Activated T-cell treated with anti-CD3 and anti-CD28 coated beads, Interleukin-2, amount 50 U/mL, for 72 hours (primary cell): ENCODE data around the gene CELF5. TPM values are rescaled to one million over a fixed set of nuclear protein-coding genes. Genes with fewer than 3 reads are reported as not detected.

Experiments
- ATAC-seq, 2 donors: fragments of 150-1000 bp; cut with Tn5 transposase; replicated peaks in 1 of 2; 2 replicates each; pipeline ENCODE4 v1.10.0; 2021; ENCODE audit warnings: moderate library complexity in 2 of 2, mild to moderate bottlenecking in 1 of 2
- DNase-seq, 2 donors: peaks; one replicate each; pipeline ENCODE4 v3.0.0; 2021 to 2022; ENCODE audit warnings: mixed read lengths in 1 of 2
- H3K27ac Mint-ChIP-seq: one replicate; pipeline ENCODE4 v1.8.0; 2022; ENCODE audit warnings: mild to moderate bottlenecking, moderate library complexity, mixed read lengths
- H3K27me3 Mint-ChIP-seq: one replicate; pipeline ENCODE4 v1.8.0; 2022; ENCODE audit warnings: low read depth, mixed read lengths
- H3K36me3 Mint-ChIP-seq, 2 donors: one replicate each; pipeline ENCODE4 v1.8.0; 2022; ENCODE audit warnings: mixed read lengths in 2 of 2, mild to moderate bottlenecking in 1 of 2; ENCODE audit not compliant: insufficient read depth in 2 of 2
- H3K4me1 Mint-ChIP-seq: one replicate; pipeline ENCODE4 v1.8.0; 2022; ENCODE audit warnings: low read depth, mixed read lengths
- H3K4me3 Mint-ChIP-seq, 2 donors: one replicate each; pipeline ENCODE4 v1.8.0; 2022; ENCODE audit warnings: mild to moderate bottlenecking in 2 of 2, mixed read lengths in 2 of 2, moderate library complexity in 2 of 2
- H3K9me3 Mint-ChIP-seq, 2 donors: one replicate each; pipeline ENCODE4 v1.8.0; 2022; ENCODE audit warnings: mixed read lengths in 2 of 2
- total RNA-seq, 2 donors: library from RNA; stranded (reverse); gene quantifications; one replicate each; pipeline ENCODE4 v1.2.3, GENCODE V29; 2022

The CELF5 gene
- total RNA-seq, 2 donors from 2014 or later: 0.17 to 0.42 TPM

- Mint-ChIP-seq H3K9me3 (peaks cover 2 to 4% of the 10 kb centered on the region in 2 donors), H3K27me3 (peaks cover 35% of the 10 kb centered on the region), H3K27ac (no peak overlapping the region), H3K36me3 (peaks cover 0 to 6% of the 10 kb centered on the region in 2 donors), H3K4me3 (peak overlapping the region in 1 of 2 donors; percentile 20), H3K4me1 (peaks cover 6% of the 10 kb centered on the region)
- no peak for DNase-seq
- no peak for ATAC-seq
Observed at GRCh38 chr19:3269916-3270671, 45.6 kb downstream of the CELF5 start.

- Mint-ChIP-seq H3K4me1 (peaks cover 11% of the 10 kb centered on the region), H3K9me3 (peaks cover 2 to 4% of the 10 kb centered on the region in 2 donors), H3K27ac (no peak overlapping the region), H3K36me3 (peaks cover 0 to 6% of the 10 kb centered on the region in 2 donors), H3K27me3 (peaks cover 35% of the 10 kb centered on the region), H3K4me3 (no peak overlapping the region)
- DNase-seq: peak; percentile 43 to 57
- ATAC-seq: no peak
Observed at GRCh38 chr19:3270902-3271301, 46.4 kb downstream of the CELF5 start.

GRCh38 chr19:3272401-3272931 is 48.0 kb downstream of the CELF5 start:
- no peak for DNase-seq
- Mint-ChIP-seq H3K9me3 (peaks cover 2 to 4% of the 10 kb centered on the region in 2 donors), H3K4me3 (no peak overlapping the region), H3K4me1 (peaks cover 11% of the 10 kb centered on the region), H3K27ac (no peak overlapping the region), H3K36me3 (peaks cover 0 to 6% of the 10 kb centered on the region in 2 donors), H3K27me3 (peaks cover 35% of the 10 kb centered on the region)
- no peak for ATAC-seq

GRCh38 chr19:3272952-3273351 is 48.5 kb downstream of the CELF5 start:
- Mint-ChIP-seq H3K27me3 (peaks cover 35% of the 10 kb centered on the region), H3K4me3 (no peak overlapping the region), H3K36me3 (peaks cover 0 to 6% of the 10 kb centered on the region in 2 donors), H3K9me3 (peaks cover 2 to 4% of the 10 kb centered on the region in 2 donors), H3K4me1 (peaks cover 11% of the 10 kb centered on the region), H3K27ac (no peak overlapping the region)
- DNase-seq (no peak), ATAC-seq (no peak)

GRCh38 chr19:3274245-3274941 is 49.9 kb downstream of the CELF5 start:
- Mint-ChIP-seq H3K27me3 (peaks cover 27% of the 10 kb centered on the region), H3K36me3 (peaks cover 0 to 6% of the 10 kb centered on the region in 2 donors), H3K9me3 (peaks cover 2 to 4% of the 10 kb centered on the region in 2 donors), H3K4me1 (peaks cover 11% of the 10 kb centered on the region), H3K4me3 (peak overlapping the region; percentile 81 to 95), H3K27ac (no peak overlapping the region)
- DNase-seq (no peak), ATAC-seq (no peak)

- Mint-ChIP-seq H3K27me3 (peaks cover 20% of the 10 kb centered on the region), H3K36me3 (peaks cover 0 to 6% of the 10 kb centered on the region in 2 donors), H3K9me3 (peaks cover 2 to 4% of the 10 kb centered on the region in 2 donors), H3K4me1 (peaks cover 11% of the 10 kb centered on the region), H3K4me3 (peak overlapping the region; percentile 81 to 95), H3K27ac (no peak overlapping the region)
- ATAC-seq: peak; percentile 45 to 48
- peak; percentile 24 to 45 for DNase-seq
Observed at GRCh38 chr19:3274942-3275582, 50.6 kb downstream of the CELF5 start.

GRCh38 chr19:3275583-3276340 is 51.3 kb downstream of the CELF5 start:
- H3K27me3 Mint-ChIP-seq: peaks cover 17% of the 10 kb centered on the region
- H3K4me3 Mint-ChIP-seq: peak overlapping the region; percentile 81 to 95
- peak; percentile 91 to 94 for DNase-seq
- peaks cover 0 to 6% of the 10 kb centered on the region in 2 donors for H3K36me3 Mint-ChIP-seq
- peaks cover 11% of the 10 kb centered on the region for H3K4me1 Mint-ChIP-seq
- peaks cover 2 to 4% of the 10 kb centered on the region in 2 donors for H3K9me3 Mint-ChIP-seq
- H3K27ac Mint-ChIP-seq: no peak overlapping the region
- ATAC-seq: peak; percentile 82 to 84

- H3K36me3 Mint-ChIP-seq: peaks cover 0 to 6% of the 10 kb centered on the region in 2 donors
- DNase-seq (peak; percentile 63 to 65), ATAC-seq (peak; percentile 45 to 52)
Observed at GRCh38 chr19:3276341-3276799, 51.9 kb downstream of the CELF5 start.

GRCh38 chr19:3277649-3278048 is 53.2 kb downstream of the CELF5 start:
- H3K27ac Mint-ChIP-seq: no peak overlapping the region
- H3K4me3 Mint-ChIP-seq: no peak overlapping the region
- DNase-seq (no peak), ATAC-seq (no peak)
- H3K9me3 Mint-ChIP-seq: peaks cover 2% of the 10 kb centered on the region in 2 donors
- H3K27me3 Mint-ChIP-seq: peaks cover 12% of the 10 kb centered on the region
- peaks cover 11% of the 10 kb centered on the region for H3K4me1 Mint-ChIP-seq
- H3K36me3 Mint-ChIP-seq: peaks cover 0 to 4% of the 10 kb centered on the region in 2 donors

More at GRCh38 chr19:3276341-3276799, 51.9 kb downstream of the CELF5 start:
- Mint-ChIP-seq H3K4me1 (peaks cover 11% of the 10 kb centered on the region), H3K27ac (no peak overlapping the region), H3K9me3 (peaks cover 2 to 4% of the 10 kb centered on the region in 2 donors), H3K4me3 (peak overlapping the region; percentile 27 to 95), H3K27me3 (peaks cover 14% of the 10 kb centered on the region)

- Mint-ChIP-seq H3K4me1 (peaks cover 11% of the 10 kb centered on the region), H3K9me3 (peaks cover 2% of the 10 kb centered on the region in 2 donors), H3K27me3 (peaks cover 10% of the 10 kb centered on the region), H3K36me3 (peaks cover 0 to 4% of the 10 kb centered on the region in 2 donors), H3K4me3 (no peak overlapping the region), H3K27ac (no peak overlapping the region)
- DNase-seq: no peak
- ATAC-seq: no peak
Observed at GRCh38 chr19:3278294-3278693, 53.8 kb downstream of the CELF5 start.

- no peak overlapping the region for H3K27ac Mint-ChIP-seq
- H3K36me3 Mint-ChIP-seq: peaks cover 0 to 2% of the 10 kb centered on the region in 2 donors
- H3K27me3 Mint-ChIP-seq: peaks cover 6% of the 10 kb centered on the region
- DNase-seq: no peak
- no peak overlapping the region for H3K4me3 Mint-ChIP-seq
- no peaks in the 10 kb centered on the region for H3K9me3 Mint-ChIP-seq
- H3K4me1 Mint-ChIP-seq: peaks cover 11% of the 10 kb centered on the region
- no peak for ATAC-seq
Observed at GRCh38 chr19:3278749-3279148, 54.3 kb downstream of the CELF5 start.

- H3K36me3 Mint-ChIP-seq: peaks cover 0 to 2% of the 10 kb centered on the region in 2 donors
- no peak overlapping the region for H3K27ac Mint-ChIP-seq
- ATAC-seq: no peak
- H3K9me3 Mint-ChIP-seq: no peaks in the 10 kb centered on the region
- peaks cover 15% of the 10 kb centered on the region for H3K4me1 Mint-ChIP-seq
- no peak overlapping the region for H3K4me3 Mint-ChIP-seq
- peaks cover 6% of the 10 kb centered on the region for H3K27me3 Mint-ChIP-seq
- no peak for DNase-seq
Observed at GRCh38 chr19:3279306-3279705, 54.8 kb downstream of the CELF5 start.
